Raji (cell line): ENCODE results near the gene POLR3E.

Experiments
- POLR2A ChIP-seq: IDR thresholded peaks from 2 replicates; pipeline ENCODE4 v1.6.1; 2011; ENCODE audit warnings: low read depth, low read length, control low read depth; ENCODE audit not compliant: insufficient read depth

POLR3E gene, protein sequence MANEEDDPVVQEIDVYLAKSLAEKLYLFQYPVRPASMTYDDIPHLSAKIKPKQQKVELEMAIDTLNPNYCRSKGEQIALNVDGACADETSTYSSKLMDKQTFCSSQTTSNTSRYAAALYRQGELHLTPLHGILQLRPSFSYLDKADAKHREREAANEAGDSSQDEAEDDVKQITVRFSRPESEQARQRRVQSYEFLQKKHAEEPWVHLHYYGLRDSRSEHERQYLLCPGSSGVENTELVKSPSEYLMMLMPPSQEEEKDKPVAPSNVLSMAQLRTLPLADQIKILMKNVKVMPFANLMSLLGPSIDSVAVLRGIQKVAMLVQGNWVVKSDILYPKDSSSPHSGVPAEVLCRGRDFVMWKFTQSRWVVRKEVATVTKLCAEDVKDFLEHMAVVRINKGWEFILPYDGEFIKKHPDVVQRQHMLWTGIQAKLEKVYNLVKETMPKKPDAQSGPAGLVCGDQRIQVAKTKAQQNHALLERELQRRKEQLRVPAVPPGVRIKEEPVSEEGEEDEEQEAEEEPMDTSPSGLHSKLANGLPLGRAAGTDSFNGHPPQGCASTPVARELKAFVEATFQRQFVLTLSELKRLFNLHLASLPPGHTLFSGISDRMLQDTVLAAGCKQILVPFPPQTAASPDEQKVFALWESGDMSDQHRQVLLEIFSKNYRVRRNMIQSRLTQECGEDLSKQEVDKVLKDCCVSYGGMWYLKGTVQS

GRCh38 chr16:22297114-22297870 lies at the start of gene POLR3E:
POLR3E (plus strand) TSS chr16:22297409; CDS start chr16:22302969, 5,560 bp downstream.
- peak; percentile 70 for TF ChIP-seq POLR2A

DNA sequence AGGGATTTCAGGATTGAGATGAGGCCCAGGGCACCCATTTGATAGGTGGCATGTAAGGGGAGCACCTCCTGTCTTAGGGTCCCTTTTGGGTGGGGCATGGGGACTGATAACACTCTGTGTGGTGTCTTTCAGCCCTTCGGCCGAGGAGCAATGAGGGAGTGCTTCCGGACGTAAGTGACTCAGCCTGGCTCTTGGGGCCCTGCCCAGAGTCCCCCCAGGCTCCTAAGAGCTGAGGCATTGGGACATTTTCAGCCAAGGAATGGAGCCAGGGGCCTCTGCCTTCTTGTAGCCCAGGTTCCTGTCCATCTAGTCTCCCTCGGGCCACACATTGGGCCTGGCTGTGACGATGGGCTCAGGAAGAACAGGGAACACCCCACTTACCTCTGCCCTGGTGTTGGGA lies 46.7 kb upstream of the POLR3E start:
- TF ChIP-seq POLR2A = no peak

GRCh38 chr16:22252317-22252716 lies 44.9 kb upstream of the POLR3E start:
- TF ChIP-seq POLR2A = no peak

DNA sequence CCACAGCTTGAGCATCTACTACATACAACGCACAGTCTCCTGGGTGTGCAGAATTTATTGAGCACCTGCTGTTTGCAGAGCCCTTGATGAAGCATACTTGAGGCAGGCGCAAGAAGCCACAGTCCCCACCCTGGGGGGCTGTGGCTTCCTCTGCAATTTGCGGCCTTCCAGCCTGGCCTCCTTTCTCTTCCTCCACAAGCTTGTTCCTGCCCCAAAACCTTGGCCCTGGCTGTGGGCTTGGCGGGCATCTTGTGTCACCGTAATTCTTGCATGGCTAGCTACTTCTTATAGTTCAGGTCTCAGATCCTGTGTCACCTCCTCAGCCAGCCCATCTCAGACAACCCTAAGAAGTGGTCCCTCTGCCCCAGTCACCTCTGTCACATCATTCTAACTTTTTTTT lies 43.9 kb upstream of the POLR3E start:
- no peak for TF ChIP-seq POLR2A

- no peak for TF ChIP-seq POLR2A
Measured at GRCh38 chr16:22255335-22255734, 41.9 kb upstream of the POLR3E start.

GRCh38 chr16:22257440-22257839 lies 39.8 kb upstream of the POLR3E start:
- no peak for TF ChIP-seq POLR2A

DNA sequence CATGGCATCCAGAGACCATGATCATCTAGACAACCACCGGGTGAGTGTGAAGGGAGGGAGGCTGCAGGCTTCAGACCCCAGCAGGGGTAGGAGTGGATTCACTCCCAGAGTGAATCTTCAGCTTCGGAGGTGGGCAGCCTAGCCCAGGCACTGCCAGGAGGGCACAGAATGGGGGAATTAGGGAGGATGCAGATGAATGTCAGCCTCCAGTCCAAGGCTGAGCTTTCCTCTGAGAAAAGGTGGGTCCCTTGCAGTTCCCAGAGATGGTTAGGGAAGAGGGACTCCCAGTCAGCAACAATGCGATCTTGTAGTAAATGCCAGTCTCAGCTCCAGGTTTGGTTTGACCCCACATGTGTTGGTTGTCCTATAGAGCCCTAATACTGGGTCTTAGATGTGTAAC lies 36.7 kb upstream of the POLR3E start:
- no peak for TF ChIP-seq POLR2A

DNA sequence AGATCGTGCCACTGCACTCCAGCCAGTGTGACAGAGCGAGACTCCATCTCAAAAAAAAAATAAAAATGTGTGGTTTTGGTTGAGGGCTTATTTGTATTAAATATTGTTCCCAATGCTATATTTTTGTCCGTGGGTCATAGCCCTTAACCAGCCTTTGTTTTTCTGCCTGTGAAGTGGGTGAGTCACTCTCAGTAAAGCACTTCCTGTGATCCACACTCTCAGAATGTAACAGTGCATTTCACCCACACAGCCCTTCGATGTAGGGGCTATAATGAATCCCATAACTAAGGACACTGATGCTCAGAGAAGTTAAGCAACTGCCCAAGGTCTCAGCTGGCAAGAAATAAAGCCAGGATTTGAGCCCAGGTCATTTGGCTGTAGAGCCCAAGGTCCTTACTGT lies 34.7 kb upstream of the POLR3E start:
- TF ChIP-seq POLR2A = no peak

GRCh38 chr16:22264786-22265185 lies 32.4 kb upstream of the POLR3E start:
- TF ChIP-seq POLR2A = no peak

- TF ChIP-seq POLR2A = no peak
Measured at GRCh38 chr16:22265351-22265750, 31.9 kb upstream of the POLR3E start.

- TF ChIP-seq POLR2A = no peak
Measured at GRCh38 chr16:22266546-22266945, 30.7 kb upstream of the POLR3E start.

- no peak for TF ChIP-seq POLR2A
Measured at GRCh38 chr16:22267764-22268163, 29.4 kb upstream of the POLR3E start.

GRCh38 chr16:22270525-22270924 lies 26.7 kb upstream of the POLR3E start:
- TF ChIP-seq POLR2A = no peak

DNA sequence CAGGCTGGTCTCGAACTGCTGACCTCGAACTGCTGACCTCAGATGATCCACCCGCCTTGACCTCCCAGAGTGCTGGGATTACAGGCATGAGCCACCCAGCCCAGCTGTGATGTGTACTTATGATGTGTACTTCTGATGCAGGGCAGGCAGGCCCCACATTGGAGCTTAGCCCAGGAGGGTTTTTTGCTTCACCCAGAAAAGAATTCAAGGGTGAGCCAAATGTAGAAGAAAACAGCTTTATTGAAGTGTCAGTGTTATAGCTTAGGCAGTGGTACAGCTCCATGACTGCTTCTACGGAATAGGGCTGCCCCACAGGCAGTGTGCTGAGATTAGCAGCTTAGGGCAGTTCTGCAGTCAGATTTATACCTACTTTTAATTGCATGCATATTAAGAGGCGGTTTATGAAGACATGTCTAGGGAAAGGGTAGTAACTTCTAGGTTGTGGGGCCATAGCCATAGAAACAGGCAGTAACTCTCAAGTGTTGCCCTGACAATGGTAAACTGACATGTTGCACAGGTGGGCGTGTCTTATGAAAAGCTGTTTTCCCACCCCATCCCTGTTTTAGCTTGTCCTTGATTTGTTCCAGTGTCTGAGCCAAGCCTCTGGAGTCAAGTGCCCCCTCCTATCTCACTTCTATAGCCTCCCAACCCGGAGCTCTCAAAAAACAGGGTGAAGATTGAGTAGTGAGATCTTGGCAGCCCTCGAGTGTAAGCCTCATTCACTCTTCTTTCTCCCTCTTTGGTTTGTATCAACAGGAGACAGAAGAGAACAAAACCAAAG lies 24.1 kb upstream of the POLR3E start:
- TF ChIP-seq POLR2A = no peak

DNA sequence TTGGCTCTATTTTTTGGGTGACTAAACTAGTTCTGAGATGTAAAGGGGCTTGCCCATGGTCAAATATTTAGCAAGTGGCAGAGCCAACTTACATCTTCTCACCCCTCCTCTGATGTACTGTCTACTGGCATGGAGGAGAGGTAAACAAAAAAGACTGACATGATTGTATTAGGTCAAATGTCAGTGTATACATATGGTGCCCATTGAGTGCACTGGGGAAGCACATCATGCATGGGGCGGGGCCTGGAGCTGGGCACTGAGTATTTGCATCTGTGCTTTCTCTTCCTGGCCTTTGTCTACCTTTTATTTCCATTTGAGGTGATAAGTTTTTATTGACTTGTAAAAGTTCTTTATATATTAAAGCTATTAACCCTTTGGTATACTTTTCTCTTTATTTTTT lies 22.3 kb upstream of the POLR3E start:
- TF ChIP-seq POLR2A = no peak
